A673 (cell line): Measurements from ENCODE around the gene LGMN.

Experiments used
- EZH2 ChIP-seq: fragments of 200-600 bp; sonication (generic); IDR thresholded peaks from 2 replicates; pipeline ENCODE4 v1.6.1; 2017; ENCODE audit warnings: borderline replicate concordance, low read depth, mild to moderate bottlenecking, mixed read lengths, antibody characterized with exemption, low read length; ENCODE audit not compliant: poor library complexity, severe bottlenecking
- TF ChIP-seq, protein P1 (sequence below): fragments of 300-800, 200-600 bp; sonication (generic); conservative IDR thresholded peaks from 2 replicates; pipeline ENCODE4 v1.5.1; 2017; ENCODE audit warnings: low read depth, mild to moderate bottlenecking, antibody characterized with exemption, low read length, moderate library complexity, mixed read lengths

DNA sequence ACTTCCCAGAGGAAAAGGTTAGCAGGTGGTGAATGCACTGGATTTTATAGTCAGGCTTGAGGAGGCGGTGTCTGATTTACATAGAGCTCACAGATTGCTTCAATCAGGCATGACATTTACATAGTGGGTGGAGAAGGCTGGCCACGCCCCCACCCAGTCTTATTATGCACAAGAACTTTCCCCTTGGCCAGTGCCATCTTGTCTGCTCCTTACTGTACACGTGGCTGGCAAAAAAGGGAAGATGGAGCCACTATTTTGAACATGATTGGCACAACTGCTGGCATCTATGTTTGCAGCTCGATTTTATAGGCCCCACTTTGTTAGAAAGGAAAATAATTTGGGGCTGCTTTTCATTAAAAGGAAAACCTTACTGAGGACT, 10.9 kb upstream of the LGMN start:
- TF ChIP-seq, protein P1, sequence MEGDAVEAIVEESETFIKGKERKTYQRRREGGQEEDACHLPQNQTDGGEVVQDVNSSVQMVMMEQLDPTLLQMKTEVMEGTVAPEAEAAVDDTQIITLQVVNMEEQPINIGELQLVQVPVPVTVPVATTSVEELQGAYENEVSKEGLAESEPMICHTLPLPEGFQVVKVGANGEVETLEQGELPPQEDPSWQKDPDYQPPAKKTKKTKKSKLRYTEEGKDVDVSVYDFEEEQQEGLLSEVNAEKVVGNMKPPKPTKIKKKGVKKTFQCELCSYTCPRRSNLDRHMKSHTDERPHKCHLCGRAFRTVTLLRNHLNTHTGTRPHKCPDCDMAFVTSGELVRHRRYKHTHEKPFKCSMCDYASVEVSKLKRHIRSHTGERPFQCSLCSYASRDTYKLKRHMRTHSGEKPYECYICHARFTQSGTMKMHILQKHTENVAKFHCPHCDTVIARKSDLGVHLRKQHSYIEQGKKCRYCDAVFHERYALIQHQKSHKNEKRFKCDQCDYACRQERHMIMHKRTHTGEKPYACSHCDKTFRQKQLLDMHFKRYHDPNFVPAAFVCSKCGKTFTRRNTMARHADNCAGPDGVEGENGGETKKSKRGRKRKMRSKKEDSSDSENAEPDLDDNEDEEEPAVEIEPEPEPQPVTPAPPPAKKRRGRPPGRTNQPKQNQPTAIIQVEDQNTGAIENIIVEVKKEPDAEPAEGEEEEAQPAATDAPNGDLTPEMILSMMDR = no peak
- TF ChIP-seq EZH2 = no peak
